Fibroblast of villous mesenchyme (primary cell): ENCODE results near the gene COMMD2. TPM values are rescaled to one million over a fixed set of nuclear protein-coding genes. Genes with fewer than 3 reads are reported as not detected.

Experiments used
- DNase-seq: peaks from one replicate; pipeline ENCODE4 v3.0.0-alpha.2; 2010; ENCODE audit warnings: low read depth
- H3K4me3 ChIP-seq: 2 replicates; pipeline ENCODE4 v1.5.1; 2011; ENCODE audit warnings: low read depth, mild to moderate bottlenecking, low read length
- CTCF ChIP-seq: IDR thresholded peaks from 2 replicates; pipeline ENCODE4 v1.5.1; 2012; ENCODE audit warnings: low read depth, mild to moderate bottlenecking, low read length; ENCODE audit not compliant: insufficient read depth
- total RNA-seq: library from RNA; depleted of rRNA; stranded (reverse); fragments of >200 nt; gene quantifications from 2 replicates; pipeline ENCODE4 v1.2.3, GENCODE V29; 2012

The COMMD2 gene
- total RNA-seq, 1 donor: 34.5 TPM

- no peak for TF ChIP-seq CTCF
- no peak for DNase-seq
- no peak overlapping the region for H3K4me3 ChIP-seq
Measured at GRCh38 chr3:149790698-149791097, 38.4 kb upstream of the COMMD2 start.

- H3K4me3 ChIP-seq: no peak overlapping the region
- no peak for TF ChIP-seq CTCF
- no peak for DNase-seq
Measured at GRCh38 chr3:149790268-149790667, 38.0 kb upstream of the COMMD2 start.

- no peak for TF ChIP-seq CTCF
- peak; percentile 19 for DNase-seq
Measured at GRCh38 chr3:149784064-149784704, 31.9 kb upstream of the COMMD2 start.

GRCh38 chr3:149783576-149783975, 31.3 kb upstream of the COMMD2 start:
- TF ChIP-seq CTCF: no peak
- no peak overlapping the region for H3K4me3 ChIP-seq
- DNase-seq: peak; percentile 35

More at GRCh38 chr3:149784064-149784704, 31.9 kb upstream of the COMMD2 start:
- H3K4me3 ChIP-seq: no peak overlapping the region

- H3K4me3 ChIP-seq: no peak overlapping the region
- no peak for TF ChIP-seq CTCF
- no peak for DNase-seq
Measured at GRCh38 chr3:149781741-149782140, 29.5 kb upstream of the COMMD2 start.

GRCh38 chr3:149781211-149781610, 28.9 kb upstream of the COMMD2 start:
- no peak for DNase-seq
- no peak for TF ChIP-seq CTCF
- no peak overlapping the region for H3K4me3 ChIP-seq

- no peak overlapping the region for H3K4me3 ChIP-seq
- no peak for TF ChIP-seq CTCF
- no peak for DNase-seq
Measured at GRCh38 chr3:149777414-149778214, 25.3 kb upstream of the COMMD2 start.
